ENCODE results near the gene POU2AF2. TPM values are rescaled to one million over a fixed set of nuclear protein-coding genes. Genes with fewer than 3 reads are reported as not detected.
"Not testable (repeated sequence)": the region's sequence is repeated elsewhere in the genome, so short reads cannot be mapped to it uniquely, and the experiment has no call there.

Gene POU2AF2
- total RNA-seq, 1 donor: not detected

GRCh38 chr11:111264646-111265045, 19.1 kb downstream of the POU2AF2 start:
- DNase-seq (ENCODE audit: insufficient read length, low spot score, missing footprints): no peak
- H3K27ac ChIP-seq (ENCODE audit: low read depth, low read length): no peak overlapping the region
- no peak for TF ChIP-seq CTCF (IDR thresholded peaks at IDR 0.05; ENCODE audit: extremely low read depth, low read depth, low read length)
- no peaks in the 10 kb centered on the region for H3K9me3 ChIP-seq (ENCODE audit: low read depth, low read length)
- no peak overlapping the region for H2AFZ ChIP-seq (ENCODE audit: low read length)
- H3K4me2 ChIP-seq (ENCODE audit: insufficient read depth, low read length): no peak overlapping the region
- H3K79me2 ChIP-seq (ENCODE audit: insufficient read depth, low read length): no peaks in the 10 kb centered on the region
- H3K36me3 ChIP-seq (ENCODE audit: insufficient read depth, low read length): no peaks in the 10 kb centered on the region
- H3K4me1 ChIP-seq (ENCODE audit: insufficient read depth, low read length): no peaks in the 10 kb centered on the region
- no peaks in the 10 kb centered on the region for H4K20me1 ChIP-seq (ENCODE audit: insufficient read depth, low read length)
- H3K4me3 ChIP-seq (ENCODE audit: insufficient read depth, low read length): no peak overlapping the region
- H3K27me3 ChIP-seq (ENCODE audit: insufficient read depth, low read length): no peaks in the 10 kb centered on the region

DNA sequence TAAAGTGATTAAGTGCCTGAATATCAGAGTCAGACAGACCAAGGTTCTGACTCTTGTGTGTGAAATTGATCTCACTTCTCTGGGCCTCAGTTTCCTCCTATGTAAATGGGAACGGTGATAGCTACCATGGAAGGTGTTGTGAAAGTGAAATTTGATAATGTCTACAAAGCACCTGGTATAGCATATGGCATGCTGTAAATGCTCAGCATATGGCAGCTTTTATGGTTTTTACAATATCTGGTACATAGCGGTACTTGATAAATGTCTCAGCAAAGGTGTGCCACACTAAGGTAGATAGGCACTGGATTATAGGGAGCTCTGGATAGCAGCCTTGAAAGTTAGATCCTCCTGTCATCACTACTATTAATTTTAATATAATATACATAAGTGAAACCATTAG, 19.9 kb downstream of the POU2AF2 start:
- no peak for TF ChIP-seq CTCF (IDR thresholded peaks at IDR 0.05; ENCODE audit: extremely low read depth, low read depth, low read length)
- no peak overlapping the region for H2AFZ ChIP-seq (ENCODE audit: low read length)
- H4K20me1 ChIP-seq (ENCODE audit: insufficient read depth, low read length): no peaks in the 10 kb centered on the region
- no peaks in the 10 kb centered on the region for H3K79me2 ChIP-seq (ENCODE audit: insufficient read depth, low read length)
- no peaks in the 10 kb centered on the region for H3K36me3 ChIP-seq (ENCODE audit: insufficient read depth, low read length)
- H3K4me3 ChIP-seq (ENCODE audit: insufficient read depth, low read length): no peak overlapping the region
- H3K9me3 ChIP-seq (ENCODE audit: low read depth, low read length): no peaks in the 10 kb centered on the region
- no peak overlapping the region for H3K27ac ChIP-seq (ENCODE audit: low read depth, low read length)
- H3K4me1 ChIP-seq (ENCODE audit: insufficient read depth, low read length): no peaks in the 10 kb centered on the region
- DNase-seq (ENCODE audit: insufficient read length, low spot score, missing footprints): no peak
- H3K27me3 ChIP-seq (ENCODE audit: insufficient read depth, low read length): no peaks in the 10 kb centered on the region
- no peak overlapping the region for H3K4me2 ChIP-seq (ENCODE audit: insufficient read depth, low read length)

DNA sequence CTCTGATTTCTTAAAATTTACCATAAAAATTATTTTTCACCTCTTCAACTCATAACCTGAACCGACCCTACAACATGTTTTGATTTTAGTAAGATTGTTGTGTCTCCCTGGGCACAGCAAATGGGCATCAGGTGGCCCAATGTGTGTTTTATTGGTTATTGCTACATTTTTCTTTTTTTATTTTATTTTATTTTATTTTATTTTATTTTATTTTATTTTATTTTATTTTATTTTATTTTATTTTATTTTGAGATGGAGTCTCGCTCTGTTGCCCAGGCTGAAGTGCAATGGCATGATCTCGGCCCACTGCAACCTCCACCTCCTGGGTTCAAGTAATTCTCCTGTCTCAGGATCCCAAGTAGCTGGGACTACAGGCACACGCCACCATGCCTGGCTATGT, 22.8 kb downstream of the POU2AF2 start:
- H3K27ac ChIP-seq (ENCODE audit: low read depth, low read length); DNase-seq (ENCODE audit: insufficient read length, low spot score, missing footprints); H2AFZ ChIP-seq (ENCODE audit: low read length); H3K79me2 ChIP-seq (ENCODE audit: insufficient read depth, low read length); H3K36me3 ChIP-seq (ENCODE audit: insufficient read depth, low read length); H3K4me2 ChIP-seq (ENCODE audit: insufficient read depth, low read length); H3K9me3 ChIP-seq (ENCODE audit: low read depth, low read length); H3K4me3 ChIP-seq (ENCODE audit: insufficient read depth, low read length); H3K27me3 ChIP-seq (ENCODE audit: insufficient read depth, low read length); H4K20me1 ChIP-seq (ENCODE audit: insufficient read depth, low read length); H3K4me1 ChIP-seq (ENCODE audit: insufficient read depth, low read length): not testable (repeated sequence)

GRCh38 chr11:111269146-111269868, 23.8 kb downstream of the POU2AF2 start:
- Histone ChIP-seq H3K79me2 (ENCODE audit: insufficient read depth, low read length) (no peaks in the 10 kb centered on the region), H3K36me3 (ENCODE audit: insufficient read depth, low read length) (no peaks in the 10 kb centered on the region), H2AFZ (ENCODE audit: low read length) (no peak overlapping the region), H3K4me1 (ENCODE audit: insufficient read depth, low read length) (no peaks in the 10 kb centered on the region), H4K20me1 (ENCODE audit: insufficient read depth, low read length) (no peaks in the 10 kb centered on the region), H3K4me2 (ENCODE audit: insufficient read depth, low read length) (no peak overlapping the region), H3K9me3 (ENCODE audit: low read depth, low read length) (no peaks in the 10 kb centered on the region), H3K27me3 (ENCODE audit: insufficient read depth, low read length) (no peaks in the 10 kb centered on the region), H3K4me3 (ENCODE audit: insufficient read depth, low read length) (no peak overlapping the region), H3K27ac (ENCODE audit: low read depth, low read length) (no peak overlapping the region)
- no peak for TF ChIP-seq CTCF (IDR thresholded peaks at IDR 0.05; ENCODE audit: extremely low read depth, low read depth, low read length)
- DNase-seq (ENCODE audit: insufficient read length, low spot score, missing footprints): no peak

All from osteoblast (primary cell).